HepG2 (cell line): ENCODE results near the gene CFAP221. TPM values are rescaled to one million over a fixed set of nuclear protein-coding genes. Genes with fewer than 3 reads are reported as not detected.
A peak's percentile ranks its signal among the peaks of the same experiment; 100 is the strongest.

ENCODE experiments used
- BRF2 ChIP-seq: sonication (generic); formaldehyde crosslinking; IDR thresholded peaks from 2 replicates; pipeline ENCODE4 v1.8.1; 2022; ENCODE audit warnings: mild to moderate bottlenecking, missing genetic modification reagents
- FOXM1 ChIP-seq: sonication (generic); formaldehyde crosslinking; IDR thresholded peaks from 2 replicates; pipeline ENCODE4 v1.5.0; 2020; ENCODE audit warnings: missing genetic modification reagents
- HDAC1 ChIP-seq: sonication (generic); formaldehyde crosslinking; IDR thresholded peaks from 2 replicates; pipeline ENCODE4 v1.5.1; 2020; ENCODE audit warnings: mild to moderate bottlenecking, missing genetic modification reagents
- ISL2 ChIP-seq: sonication (generic); formaldehyde crosslinking; IDR thresholded peaks from 2 replicates; pipeline ENCODE4 v1.5.0; 2020; ENCODE audit warnings: missing genetic modification reagents
- JUN ChIP-seq: sonication (generic); formaldehyde crosslinking; IDR thresholded peaks from 2 replicates; pipeline ENCODE4 v1.4.0; 2020; ENCODE audit warnings: mild to moderate bottlenecking, missing genetic modification reagents
- KDM1A ChIP-seq: IDR thresholded peaks from 2 replicates; pipeline ENCODE4 v1.6.1; 2016; ENCODE audit warnings: missing compliant biosample characterization
- KDM4B ChIP-seq: sonication (generic); formaldehyde crosslinking; IDR thresholded peaks from 2 replicates; pipeline ENCODE4 v1.4.0; 2020; ENCODE audit warnings: missing genetic modification reagents
- MIXL1 ChIP-seq: IDR thresholded peaks from 2 replicates; pipeline ENCODE4 v1.6.1; 2016
- MXI1 ChIP-seq: IDR thresholded peaks from 3 replicates; pipeline ENCODE4 v1.6.1; 2012; ENCODE audit warnings: low read depth, low read length, inconsistent platforms, borderline replicate concordance
- NFE2L2 ChIP-seq: fragments of 150-350 bp; IDR thresholded peaks from 2 replicates; pipeline ENCODE4 v1.6.1; 2014; ENCODE audit warnings: low read length
- RCOR2 ChIP-seq: IDR thresholded peaks from 2 replicates; pipeline ENCODE4 v1.6.1; 2016; ENCODE audit warnings: missing biosample characterization, missing genetic modification reagents
- SMAD9 ChIP-seq: sonication (generic); formaldehyde crosslinking; IDR thresholded peaks from 2 replicates; pipeline ENCODE4 v1.5.1; 2020; ENCODE audit warnings: mild to moderate bottlenecking, missing genetic modification reagents
- SNAPC2 ChIP-seq: sonication (generic); formaldehyde crosslinking; IDR thresholded peaks from 2 replicates; pipeline ENCODE4 v1.8.1; 2022; ENCODE audit warnings: mild to moderate bottlenecking, missing genetic modification reagents
- SOX6 ChIP-seq, 2 experiments: fragments of 450-650 bp in 1 of 2; sonication (generic) in 1 of 2; formaldehyde crosslinking in 1 of 2; IDR thresholded peaks; 2 replicates each; pipeline versions ENCODE4 v1.4.0 to v1.6.1; 2017 to 2020; ENCODE audit warnings: antibody characterized with exemption in 1 of 2, mild to moderate bottlenecking in 1 of 2, missing genetic modification reagents in 1 of 2
- SRY ChIP-seq: sonication (generic); formaldehyde crosslinking; IDR thresholded peaks from 2 replicates; pipeline ENCODE4 v1.8.0; 2022; ENCODE audit warnings: mild to moderate bottlenecking, missing genetic modification reagents
- ZNF18 ChIP-seq: sonication (generic); formaldehyde crosslinking; IDR thresholded peaks from 2 replicates; pipeline ENCODE4 v1.8.0; 2022; ENCODE audit warnings: mild to moderate bottlenecking, missing genetic modification reagents; ENCODE audit not compliant: insufficient replicate concordance
- ZNF367 ChIP-seq: sonication (generic); formaldehyde crosslinking; IDR thresholded peaks from 2 replicates; pipeline ENCODE4 v1.4.0; 2020; ENCODE audit warnings: missing genetic modification reagents, borderline replicate concordance
- ZNF451 ChIP-seq: sonication (generic); formaldehyde crosslinking; IDR thresholded peaks from 2 replicates; pipeline ENCODE4 v1.5.0; 2020; ENCODE audit warnings: mild to moderate bottlenecking, missing genetic modification reagents
- ZNF549 ChIP-seq: sonication (generic); formaldehyde crosslinking; IDR thresholded peaks from 2 replicates; pipeline ENCODE4 v1.5.0; 2020; ENCODE audit warnings: missing genetic modification reagents
- ZNF780A ChIP-seq: sonication (generic); formaldehyde crosslinking; IDR thresholded peaks from 2 replicates; pipeline ENCODE4 v1.8.0; 2022; ENCODE audit warnings: mild to moderate bottlenecking, missing genetic modification reagents, moderate library complexity
- polyA plus RNA-seq, 8 experiments: library from polyadenylated mRNA; depleted of rRNA in 3 of 8; stranded (reverse) in 7 of 8; unstranded in 1 of 8; fragments of >200 nt; fragmentation: Illumina TruSeq in 4 of 8; extraction: Trizol in 4 of 8; gene quantifications; 2 replicates each; pipeline versions ENCODE4 v1.2.1 to v1.2.3, GENCODE V29; 2011 to 2016; ENCODE audit warnings: low read depth in 4 of 8, missing spikeins in 1 of 8, mixed read lengths in 1 of 8; ENCODE audit not compliant: insufficient read depth in 1 of 8
- total RNA-seq, 5 experiments: library from RNA; depleted of rRNA; stranded (reverse); fragments of >200 nt; fragmentation: Illumina TruSeq; extraction: Trizol; gene quantifications; 2 replicates each; pipeline ENCODE4 v1.2.3, GENCODE V29; 2016; ENCODE audit warnings: low read depth in 1 of 5
- TF ChIP-seq, protein P1 (sequence below): sonication (generic); formaldehyde crosslinking; IDR thresholded peaks from 2 replicates; pipeline ENCODE4 v1.5.1; 2020; ENCODE audit warnings: mild to moderate bottlenecking, missing genetic modification reagents, moderate library complexity
- TF ChIP-seq, protein P2 (sequence below): sonication (generic); formaldehyde crosslinking; IDR thresholded peaks from 2 replicates; pipeline ENCODE4 v1.5.1; 2020; ENCODE audit warnings: missing genetic modification reagents, mild to moderate bottlenecking, borderline replicate concordance

CFAP221 gene
- total and polyA plus RNA-seq, 2 of the 13 experiments (the other 11 are each of a cell fraction or from before 2014, with no cell fraction given): not detected

GRCh38 chr2:119544075-119544938 lies at the start of gene CFAP221 (continued):
- no peak for TF ChIP-seq SOX6 (IDR thresholded peaks at IDR 0.05)
- TF ChIP-seq SOX6 (CRISPR knock-in tag; IDR thresholded peaks at IDR 0.05): no peak
- TF ChIP-seq ZNF780A: no peak
- no peak for TF ChIP-seq SMAD9 (CRISPR knock-in tag)
- peak; percentile 91; the same call in 2 of the 3 replicates for TF ChIP-seq MXI1
- peak; percentile 11; the same call in 1 of the 2 replicates for TF ChIP-seq ISL2 (CRISPR knock-in tag)
- TF ChIP-seq RCOR2: no peak
- TF ChIP-seq, protein P1, sequence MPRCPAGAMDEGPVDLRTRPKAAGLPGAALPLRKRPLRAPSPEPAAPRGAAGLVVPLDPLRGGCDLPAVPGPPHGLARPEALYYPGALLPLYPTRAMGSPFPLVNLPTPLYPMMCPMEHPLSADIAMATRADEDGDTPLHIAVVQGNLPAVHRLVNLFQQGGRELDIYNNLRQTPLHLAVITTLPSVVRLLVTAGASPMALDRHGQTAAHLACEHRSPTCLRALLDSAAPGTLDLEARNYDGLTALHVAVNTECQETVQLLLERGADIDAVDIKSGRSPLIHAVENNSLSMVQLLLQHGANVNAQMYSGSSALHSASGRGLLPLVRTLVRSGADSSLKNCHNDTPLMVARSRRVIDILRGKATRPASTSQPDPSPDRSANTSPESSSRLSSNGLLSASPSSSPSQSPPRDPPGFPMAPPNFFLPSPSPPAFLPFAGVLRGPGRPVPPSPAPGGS (CRISPR knock-in tag): peak; percentile 59; the same call in 1 of the 2 replicates
- TF ChIP-seq ZNF549 (CRISPR knock-in tag): no peak
- TF ChIP-seq ZNF367: no peak
- no peak for TF ChIP-seq NFE2L2
- no peak for TF ChIP-seq MIXL1 (CRISPR knock-in tag)
- TF ChIP-seq HDAC1: no peak
- TF ChIP-seq KDM4B (CRISPR knock-in tag): no peak
- TF ChIP-seq ZNF451 (CRISPR knock-in tag): 0 out of 2 replicates have a peak, but pooled peaks have one; percentile 76
- TF ChIP-seq SNAPC2 (CRISPR knock-in tag): no peak
- TF ChIP-seq SRY (CRISPR knock-in tag): no peak
- no peak for TF ChIP-seq JUN (CRISPR knock-in tag)
- TF ChIP-seq KDM1A (CRISPR knock-in tag): no peak
- no peak for TF ChIP-seq FOXM1
- TF ChIP-seq, protein P2, sequence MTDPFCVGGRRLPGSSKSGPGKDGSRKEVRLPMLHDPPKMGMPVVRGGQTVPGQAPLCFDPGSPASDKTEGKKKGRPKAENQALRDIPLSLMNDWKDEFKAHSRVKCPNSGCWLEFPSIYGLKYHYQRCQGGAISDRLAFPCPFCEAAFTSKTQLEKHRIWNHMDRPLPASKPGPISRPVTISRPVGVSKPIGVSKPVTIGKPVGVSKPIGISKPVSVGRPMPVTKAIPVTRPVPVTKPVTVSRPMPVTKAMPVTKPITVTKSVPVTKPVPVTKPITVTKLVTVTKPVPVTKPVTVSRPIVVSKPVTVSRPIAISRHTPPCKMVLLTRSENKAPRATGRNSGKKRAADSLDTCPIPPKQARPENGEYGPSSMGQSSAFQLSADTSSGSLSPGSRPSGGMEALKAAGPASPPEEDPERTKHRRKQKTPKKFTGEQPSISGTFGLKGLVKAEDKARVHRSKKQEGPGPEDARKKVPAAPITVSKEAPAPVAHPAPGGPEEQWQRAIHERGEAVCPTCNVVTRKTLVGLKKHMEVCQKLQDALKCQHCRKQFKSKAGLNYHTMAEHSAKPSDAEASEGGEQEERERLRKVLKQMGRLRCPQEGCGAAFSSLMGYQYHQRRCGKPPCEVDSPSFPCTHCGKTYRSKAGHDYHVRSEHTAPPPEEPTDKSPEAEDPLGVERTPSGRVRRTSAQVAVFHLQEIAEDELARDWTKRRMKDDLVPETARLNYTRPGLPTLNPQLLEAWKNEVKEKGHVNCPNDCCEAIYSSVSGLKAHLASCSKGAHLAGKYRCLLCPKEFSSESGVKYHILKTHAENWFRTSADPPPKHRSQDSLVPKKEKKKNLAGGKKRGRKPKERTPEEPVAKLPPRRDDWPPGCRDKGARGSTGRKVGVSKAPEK (CRISPR knock-in tag): no peak
- TF ChIP-seq BRF2 (CRISPR knock-in tag): peak; percentile 50; the same call in 1 of the 2 replicates
- TF ChIP-seq ZNF18 (CRISPR knock-in tag): peak; percentile 16
